Activated CD4-positive, alpha-beta T cell treated with anti-CD3 and anti-CD28 coated beads for 4 hours (primary cell): ENCODE results near the gene NPBWR2.

Experiments used
- DNase-seq, 2 donors: peaks; one replicate each; pipeline ENCODE4 v3.0.0-alpha.2; 2020

Gene NPBWR2

GRCh38 chr20:64116541-64117431, 9.4 kb upstream of the NPBWR2 start:
- no peak for DNase-seq

GRCh38 chr20:64116016-64116415, 8.7 kb upstream of the NPBWR2 start:
- DNase-seq = no peak

- no peak for DNase-seq
Observed at GRCh38 chr20:64115171-64115911, 8.0 kb upstream of the NPBWR2 start.

- no peak for DNase-seq
Observed at GRCh38 chr20:64114356-64114971, 7.1 kb upstream of the NPBWR2 start.

- no peak for DNase-seq
Observed at GRCh38 chr20:64113796-64114355, 6.5 kb upstream of the NPBWR2 start.

- DNase-seq = no peak
Observed at GRCh38 chr20:64113444-64113775, 6.0 kb upstream of the NPBWR2 start.

GRCh38 chr20:64112691-64113443, 5.5 kb upstream of the NPBWR2 start:
- DNase-seq = no peak

GRCh38 chr20:64111841-64112641, 4.7 kb upstream of the NPBWR2 start:
- no peak for DNase-seq

- no peak for DNase-seq
Observed at GRCh38 chr20:64110411-64111068, 3.2 kb upstream of the NPBWR2 start.

- no peak for DNase-seq
Observed at GRCh38 chr20:64109831-64110391, 2.5 kb upstream of the NPBWR2 start.

- DNase-seq = no peak
Observed at GRCh38 chr20:64108731-64109681, 1.6 kb upstream of the NPBWR2 start.

GRCh38 chr20:64107736-64108457, 532 bp upstream of the NPBWR2 start:
- no peak for DNase-seq

GRCh38 chr20:64106435-64106961, 867 bp downstream of the NPBWR2 start:
- no peak for DNase-seq

- no peak for DNase-seq
Observed at GRCh38 chr20:64105846-64106434, 1.4 kb downstream of the NPBWR2 start.

- no peak for DNase-seq
Observed at GRCh38 chr20:64104667-64105451, 2.5 kb downstream of the NPBWR2 start.

- no peak for DNase-seq
Observed at GRCh38 chr20:64103871-64104666, 3.3 kb downstream of the NPBWR2 start.
